Spleen (tissue), 7 donors: ENCODE data around the gene ITSN1.

Source experiments
- POLR2A ChIP-seq, 3 donors: fragments of 450-650 bp; IDR thresholded peaks; one replicate each; pipeline ENCODE4 v1.5.1; 2017; ENCODE audit warnings: antibody characterized with exemption in 3 of 3, mild to moderate bottlenecking in 1 of 3
- POLR2AphosphoS5 ChIP-seq, 3 donors: sonication (generic); formaldehyde crosslinking; IDR thresholded peaks; one replicate each; pipeline ENCODE4 v1.5.1; 2017; ENCODE audit warnings: antibody characterized with exemption in 3 of 3
- TF ChIP-seq, protein P1 (sequence below), 11 experiments: fragments of 200-600 bp in 7 of 11; fragments of 450-650 bp in 4 of 11; sonication (generic) in 4 of 11; IDR thresholded peaks in 8 of 11; conservative IDR thresholded peaks in 3 of 11; 1 replicate in 7 of 11; 2 replicates in 4 of 11; pipeline versions ENCODE4 v1.4.0 to v1.8.0; 2016 to 2021; ENCODE audit warnings: antibody characterized with exemption in 11 of 11, inconsistent platforms in 4 of 11, mild to moderate bottlenecking in 1 of 11
- donor health status: DM: no; HTN: no; CAD: no; lungs with moderate emphysema.
- donor health status: DM: no; HTN: no; CAD: no.
- donor health status: DM: no; HTN: no; CAD: no.

GRCh38 chr21:33828083-33828482, 185.8 kb downstream of the ITSN1 start:
- TF ChIP-seq, protein P1, sequence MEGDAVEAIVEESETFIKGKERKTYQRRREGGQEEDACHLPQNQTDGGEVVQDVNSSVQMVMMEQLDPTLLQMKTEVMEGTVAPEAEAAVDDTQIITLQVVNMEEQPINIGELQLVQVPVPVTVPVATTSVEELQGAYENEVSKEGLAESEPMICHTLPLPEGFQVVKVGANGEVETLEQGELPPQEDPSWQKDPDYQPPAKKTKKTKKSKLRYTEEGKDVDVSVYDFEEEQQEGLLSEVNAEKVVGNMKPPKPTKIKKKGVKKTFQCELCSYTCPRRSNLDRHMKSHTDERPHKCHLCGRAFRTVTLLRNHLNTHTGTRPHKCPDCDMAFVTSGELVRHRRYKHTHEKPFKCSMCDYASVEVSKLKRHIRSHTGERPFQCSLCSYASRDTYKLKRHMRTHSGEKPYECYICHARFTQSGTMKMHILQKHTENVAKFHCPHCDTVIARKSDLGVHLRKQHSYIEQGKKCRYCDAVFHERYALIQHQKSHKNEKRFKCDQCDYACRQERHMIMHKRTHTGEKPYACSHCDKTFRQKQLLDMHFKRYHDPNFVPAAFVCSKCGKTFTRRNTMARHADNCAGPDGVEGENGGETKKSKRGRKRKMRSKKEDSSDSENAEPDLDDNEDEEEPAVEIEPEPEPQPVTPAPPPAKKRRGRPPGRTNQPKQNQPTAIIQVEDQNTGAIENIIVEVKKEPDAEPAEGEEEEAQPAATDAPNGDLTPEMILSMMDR (IDR thresholded peaks at IDR 0.05 in 8 of 11, conservative IDR thresholded peaks at IDR 0.05 in 3 of 11), result no peak
- no peak for TF ChIP-seq POLR2AphosphoS5 (IDR thresholded peaks at IDR 0.05)
- TF ChIP-seq POLR2A (IDR thresholded peaks at IDR 0.05), result no peak
